Fibroblast of pulmonary artery (primary cell): ENCODE results near the gene UCP3.
A peak's percentile ranks its signal among the peaks of the same experiment; 100 is the strongest.
"Not testable (repeated sequence)": the region's sequence is repeated elsewhere in the genome, so short reads cannot be mapped to it uniquely, and the experiment has no call there.

Experiments used
- DNase-seq: peaks from one replicate; pipeline ENCODE4 v3.0.0-alpha.2; 2010; ENCODE audit warnings: low read depth
- H3K4me3 ChIP-seq: replicated peaks from 2 replicates; pipeline ENCODE4 v1.5.1; 2011; ENCODE audit warnings: low read depth, mild to moderate bottlenecking, control low read depth, low read length, moderate library complexity
- TF ChIP-seq, protein P1 (sequence below): IDR thresholded peaks from 2 replicates; pipeline ENCODE4 v1.5.1; 2011; ENCODE audit warnings: mild to moderate bottlenecking, control low read depth, low read length, inconsistent platforms; ENCODE audit errors: missing control alignments

Gene UCP3

GRCh38 chr11:73991471-73992006, 17.3 kb downstream of the UCP3 start:
- TF ChIP-seq, protein P1, sequence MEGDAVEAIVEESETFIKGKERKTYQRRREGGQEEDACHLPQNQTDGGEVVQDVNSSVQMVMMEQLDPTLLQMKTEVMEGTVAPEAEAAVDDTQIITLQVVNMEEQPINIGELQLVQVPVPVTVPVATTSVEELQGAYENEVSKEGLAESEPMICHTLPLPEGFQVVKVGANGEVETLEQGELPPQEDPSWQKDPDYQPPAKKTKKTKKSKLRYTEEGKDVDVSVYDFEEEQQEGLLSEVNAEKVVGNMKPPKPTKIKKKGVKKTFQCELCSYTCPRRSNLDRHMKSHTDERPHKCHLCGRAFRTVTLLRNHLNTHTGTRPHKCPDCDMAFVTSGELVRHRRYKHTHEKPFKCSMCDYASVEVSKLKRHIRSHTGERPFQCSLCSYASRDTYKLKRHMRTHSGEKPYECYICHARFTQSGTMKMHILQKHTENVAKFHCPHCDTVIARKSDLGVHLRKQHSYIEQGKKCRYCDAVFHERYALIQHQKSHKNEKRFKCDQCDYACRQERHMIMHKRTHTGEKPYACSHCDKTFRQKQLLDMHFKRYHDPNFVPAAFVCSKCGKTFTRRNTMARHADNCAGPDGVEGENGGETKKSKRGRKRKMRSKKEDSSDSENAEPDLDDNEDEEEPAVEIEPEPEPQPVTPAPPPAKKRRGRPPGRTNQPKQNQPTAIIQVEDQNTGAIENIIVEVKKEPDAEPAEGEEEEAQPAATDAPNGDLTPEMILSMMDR, result no peak
- no peak for DNase-seq
- no peak overlapping the region for H3K4me3 ChIP-seq

GRCh38 chr11:73990730-73991129, 18.2 kb downstream of the UCP3 start:
- no peak overlapping the region for H3K4me3 ChIP-seq
- DNase-seq, result no peak
- TF ChIP-seq, protein P1, result no peak

DNA sequence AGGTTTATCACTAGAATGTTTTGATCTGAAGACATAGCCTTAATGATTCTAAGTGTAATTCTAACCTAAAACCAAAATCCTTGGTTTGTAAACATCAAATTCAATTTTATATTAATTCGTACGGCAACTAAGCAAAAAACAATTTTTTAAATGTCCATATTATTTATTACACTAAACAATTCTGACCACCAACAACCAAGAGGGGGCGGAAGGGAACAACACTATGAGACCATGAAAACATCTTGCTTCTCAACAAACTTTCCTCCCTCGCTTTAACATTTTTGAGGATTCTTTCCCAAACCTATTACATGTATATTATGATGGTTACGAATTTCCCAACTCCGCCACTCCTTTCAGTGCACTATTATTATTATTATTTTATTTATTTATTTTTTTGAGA, 19.7 kb downstream of the UCP3 start:
- TF ChIP-seq, protein P1, result no peak
- H3K4me3 ChIP-seq, result no peak overlapping the region
- no peak for DNase-seq

DNA sequence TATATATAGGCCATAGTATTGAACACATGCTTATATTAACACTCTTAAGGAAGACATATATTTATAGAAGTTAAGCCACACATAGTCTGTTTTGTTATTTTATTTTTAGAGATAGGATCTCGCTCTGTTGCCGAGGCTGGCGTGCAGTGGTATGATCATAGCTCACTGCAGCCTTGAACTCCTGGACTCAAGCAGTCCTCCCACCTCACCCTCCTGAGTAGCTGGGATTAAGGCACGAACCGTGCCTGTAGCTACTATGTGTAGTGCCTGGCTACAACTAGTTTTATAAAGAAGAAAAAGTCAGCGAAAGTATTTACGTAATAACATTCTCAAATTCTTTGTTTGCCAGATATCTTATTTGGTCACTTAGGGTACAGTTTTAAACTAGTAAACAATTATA, 20.7 kb downstream of the UCP3 start:
- TF ChIP-seq, protein P1, result no peak

DNA sequence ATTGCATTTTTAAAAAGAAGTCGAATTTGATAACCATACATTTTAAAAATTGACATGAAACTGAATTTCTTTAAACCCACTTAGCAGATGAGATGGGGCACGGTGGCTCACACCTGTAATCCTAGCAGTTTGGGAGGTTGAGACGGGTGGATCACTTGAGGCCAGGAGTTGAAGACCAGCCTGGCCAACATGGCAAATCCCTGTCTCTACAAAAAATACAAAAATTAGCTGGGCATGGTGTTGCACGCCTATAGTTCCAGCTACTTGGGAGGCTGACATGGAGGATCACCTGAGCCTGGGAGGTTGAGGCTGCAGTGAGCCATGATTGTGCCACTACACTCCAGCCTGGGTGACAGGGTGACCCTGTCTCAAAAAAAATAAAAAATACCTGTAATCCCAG, 23.2 kb downstream of the UCP3 start:
- H3K4me3 ChIP-seq, DNase-seq: not testable (repeated sequence)

More for the DNA sequence above, 20.7 kb downstream of the UCP3 start:
- no peak overlapping the region for H3K4me3 ChIP-seq
- DNase-seq, result no peak

- DNase-seq, result no peak
- H3K4me3 ChIP-seq, result peak overlapping the region; percentile 70
- TF ChIP-seq, protein P1, result no peak
Measured at GRCh38 chr11:73983741-73984538, 24.9 kb downstream of the UCP3 start.

- peak overlapping the region; percentile 70 for H3K4me3 ChIP-seq
- peak; percentile 80 for DNase-seq
- TF ChIP-seq, protein P1, result no peak
Measured at GRCh38 chr11:73982990-73983740, 25.7 kb downstream of the UCP3 start.
